Urothelium cell line (cell line): Measurements from ENCODE around the gene EMC8.
"Not testable (repeated sequence)": the region's sequence is repeated elsewhere in the genome, so short reads cannot be mapped to it uniquely, and the experiment has no call there.

ENCODE experiments used
- DNase-seq: peaks from one replicate; pipeline ENCODE4 v3.0.0; 2011; ENCODE audit warnings: low spot score, mixed read lengths
- FAIRE-seq: peaks from 2 replicates; lab custom pipeline; 2011; peaks lifted over from hg19 to GRCh38; lab: Jason Lieb, UNC

The EMC8 gene

GRCh38 chr16:85799497-85800320, at the start of gene EMC8, which contains the start of gene COX4I1:
Gene EMC8, minus strand, starts transcription at chr16:85799544. Its CDS starts 249 bp downstream, at chr16:85799295.
Gene COX4I1, plus strand, starts transcription at chr16:85799695. Its CDS starts 1,511 bp downstream, at chr16:85801206.
- FAIRE-seq, result peak; percentile 58

GRCh38 chr16:85848986-85849385, 49.6 kb upstream of the EMC8 start:
- FAIRE-seq (no peak), DNase-seq (no peak)

More at GRCh38 chr16:85799497-85800320, at the start of gene EMC8, which contains the start of gene COX4I1:
- peak; percentile 95 for DNase-seq

- DNase-seq (no peak), FAIRE-seq (no peak)
Observed at GRCh38 chr16:85847681-85848601, 48.6 kb upstream of the EMC8 start.

- FAIRE-seq, result no peak
- no peak for DNase-seq
Observed at GRCh38 chr16:85847036-85847435, 47.7 kb upstream of the EMC8 start.

- no peak for FAIRE-seq
- DNase-seq, result no peak
Observed at GRCh38 chr16:85846461-85846860, 47.1 kb upstream of the EMC8 start.

GRCh38 chr16:85845266-85845665, 45.9 kb upstream of the EMC8 start:
- FAIRE-seq (no peak), DNase-seq (no peak)

GRCh38 chr16:85844786-85845185, 45.4 kb upstream of the EMC8 start:
- FAIRE-seq (no peak), DNase-seq (no peak)

- DNase-seq (no peak), FAIRE-seq (no peak)
Observed at GRCh38 chr16:85844169-85844481, 44.8 kb upstream of the EMC8 start.

- FAIRE-seq, result no peak
- no peak for DNase-seq
Observed at GRCh38 chr16:85843471-85844168, 44.3 kb upstream of the EMC8 start.

GRCh38 chr16:85842848-85843247, 43.5 kb upstream of the EMC8 start:
- FAIRE-seq (no peak), DNase-seq (no peak)

GRCh38 chr16:85842435-85842834, 43.1 kb upstream of the EMC8 start:
- FAIRE-seq, result no peak

GRCh38 chr16:85840801-85841200, 41.5 kb upstream of the EMC8 start:
- FAIRE-seq, result no peak

More at GRCh38 chr16:85842435-85842834, 43.1 kb upstream of the EMC8 start:
- DNase-seq, result no peak

GRCh38 chr16:85840395-85840794, 41.1 kb upstream of the EMC8 start:
- DNase-seq (no peak), FAIRE-seq (no peak)

More at GRCh38 chr16:85840801-85841200, 41.5 kb upstream of the EMC8 start:
- no peak for DNase-seq

- DNase-seq, result no peak
- no peak for FAIRE-seq
Observed at GRCh38 chr16:85839681-85840240, 40.4 kb upstream of the EMC8 start.

- FAIRE-seq (no peak), DNase-seq (no peak)
Observed at GRCh38 chr16:85838876-85839585, 39.7 kb upstream of the EMC8 start.

- DNase-seq (no peak), FAIRE-seq (no peak)
Observed at GRCh38 chr16:85838381-85838780, 39.0 kb upstream of the EMC8 start.

GRCh38 chr16:85837654-85838053, 38.3 kb upstream of the EMC8 start:
- FAIRE-seq, DNase-seq: not testable (repeated sequence)

GRCh38 chr16:85836706-85837582, 37.6 kb upstream of the EMC8 start:
- DNase-seq (no peak), FAIRE-seq (no peak)
